Ammon's horn (tissue), 1 donor: ENCODE results near the gene LHX5.

ENCODE experiments used
- DNase-seq: peaks from one replicate; pipeline ENCODE4 v3.0.0-alpha.2; 2016; ENCODE audit warnings: low spot score

The LHX5 gene

DNA sequence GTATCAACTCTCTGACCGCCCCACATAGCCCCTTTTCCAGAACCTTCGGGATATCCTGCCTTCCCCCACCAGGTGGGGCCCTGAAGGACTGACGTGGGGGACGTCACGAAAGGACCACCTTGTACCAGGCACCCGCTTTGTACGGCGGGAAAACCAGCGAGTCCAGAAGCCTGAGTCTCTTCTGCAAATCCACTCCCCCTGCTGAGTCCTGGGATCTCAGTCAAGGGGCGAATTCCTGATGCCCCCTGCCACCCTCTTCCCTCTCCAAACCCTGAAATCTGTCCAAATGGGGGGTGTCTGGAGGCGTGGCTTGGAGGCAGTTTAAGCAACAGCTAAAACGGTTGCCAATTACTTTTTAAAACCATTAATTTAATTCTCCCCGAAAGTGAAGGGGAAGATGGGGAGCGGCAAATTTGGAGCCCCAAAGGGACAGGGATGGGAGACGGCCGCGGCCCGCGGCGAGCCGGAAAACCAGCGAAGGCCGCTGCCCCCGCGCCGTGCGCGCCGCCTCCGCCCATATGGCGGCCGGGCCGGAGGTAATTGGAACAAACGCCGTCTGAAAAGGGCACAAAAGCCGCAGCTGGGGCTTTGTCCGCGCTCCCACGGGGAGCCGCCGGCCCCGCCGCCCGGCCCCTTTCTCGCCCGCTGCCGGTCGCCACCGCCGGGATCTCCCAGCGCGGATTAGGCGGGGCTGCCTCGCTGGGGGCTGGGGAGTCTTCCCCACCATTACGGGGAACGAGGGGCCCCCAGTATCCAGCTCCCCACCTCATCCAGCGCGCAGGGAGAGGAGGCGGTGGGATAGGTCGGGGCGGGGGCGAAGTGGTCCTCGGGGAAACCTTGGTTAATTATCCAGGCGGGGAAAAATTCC lies 6.6 kb downstream of the LHX5 start:
- no peak for DNase-seq

DNA sequence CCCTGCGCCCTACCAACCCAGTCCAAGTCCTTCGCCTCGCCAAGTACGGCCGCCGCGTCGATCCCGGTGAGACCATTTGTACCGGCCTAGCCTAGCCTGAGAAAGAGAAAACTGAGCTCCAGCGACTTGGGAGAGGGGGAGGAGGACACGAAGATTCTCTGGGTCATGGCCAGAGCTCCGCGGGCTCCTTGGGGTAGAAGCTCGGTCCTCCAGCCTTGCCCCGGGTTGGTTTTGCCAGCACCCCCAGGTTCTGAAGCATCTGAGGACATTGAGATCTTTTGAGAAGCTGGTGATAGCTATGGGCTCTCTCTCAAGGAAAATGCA lies 7.3 kb downstream of the LHX5 start:
- DNase-seq, result no peak

DNA sequence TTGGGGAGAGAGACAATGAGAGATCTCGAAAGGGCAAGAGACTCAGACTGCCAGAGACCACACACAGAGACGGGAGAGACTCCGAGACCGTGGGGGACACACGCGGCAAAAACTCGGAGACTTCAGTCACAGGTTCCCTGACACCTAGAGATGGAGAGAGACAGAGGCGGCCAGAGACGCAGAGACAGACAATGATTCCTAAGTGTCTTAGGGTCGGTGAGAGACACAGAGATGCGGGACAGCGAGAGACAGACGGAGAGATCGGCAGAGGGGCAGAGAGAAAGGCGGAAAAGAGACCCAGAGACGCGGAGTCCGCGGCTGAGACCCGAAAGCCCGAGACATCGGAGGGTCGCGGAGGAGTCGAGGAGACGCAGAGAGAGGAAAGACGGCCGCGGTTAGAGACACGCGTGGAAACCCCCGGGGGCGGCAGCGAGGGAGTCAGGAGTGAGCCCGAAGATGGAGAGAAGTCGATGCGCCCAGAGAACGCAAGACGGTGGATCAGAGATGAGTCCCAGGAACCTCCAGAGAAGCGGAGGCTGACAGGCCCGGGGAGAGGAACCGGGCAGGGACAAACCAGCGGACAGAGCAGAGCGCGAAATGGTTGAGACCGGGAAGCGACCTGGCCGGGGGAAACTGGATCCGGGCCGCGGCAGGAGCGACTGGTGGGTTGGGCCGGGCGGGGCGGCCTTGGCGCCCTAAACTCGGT lies 7.8 kb downstream of the LHX5 start:
- no peak for DNase-seq

DNA sequence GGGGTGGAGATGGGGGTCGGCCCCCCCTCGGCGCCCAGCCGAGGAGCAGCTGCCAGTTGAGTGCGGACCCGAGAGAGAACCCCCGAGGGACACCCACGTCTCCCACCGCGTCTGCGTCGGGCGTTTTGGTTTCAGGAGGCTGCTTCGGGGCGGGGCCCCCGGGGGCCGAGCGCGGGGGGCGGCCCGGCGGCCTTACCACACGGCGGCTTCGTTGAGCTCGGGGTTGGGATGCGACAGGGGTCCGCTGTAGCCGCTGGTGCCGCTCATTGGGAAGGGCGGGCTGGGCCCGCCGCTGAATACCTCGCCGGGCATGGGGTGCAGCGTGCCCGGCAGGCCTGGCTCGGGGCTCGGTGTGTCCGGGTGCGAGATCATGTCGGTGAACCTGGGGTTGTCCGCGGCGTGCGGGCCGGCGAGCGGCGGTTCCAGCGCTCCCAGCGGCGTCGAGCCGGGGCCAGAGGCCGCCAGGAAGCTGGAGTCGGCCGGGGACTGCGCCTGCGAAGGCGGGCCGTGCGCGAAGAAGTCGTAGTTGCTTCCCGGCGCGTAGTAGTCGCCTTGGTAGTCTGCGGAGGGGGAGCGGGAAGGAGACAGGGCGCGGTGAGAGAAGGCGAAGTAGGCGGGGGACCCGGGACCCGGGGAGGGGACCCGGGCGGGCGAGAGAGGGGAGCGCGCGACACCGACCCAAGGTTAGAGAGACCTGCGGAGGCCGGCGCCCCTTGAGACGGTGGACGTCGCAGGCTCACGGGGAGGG lies 8.5 kb downstream of the LHX5 start:
- no peak for DNase-seq

DNA sequence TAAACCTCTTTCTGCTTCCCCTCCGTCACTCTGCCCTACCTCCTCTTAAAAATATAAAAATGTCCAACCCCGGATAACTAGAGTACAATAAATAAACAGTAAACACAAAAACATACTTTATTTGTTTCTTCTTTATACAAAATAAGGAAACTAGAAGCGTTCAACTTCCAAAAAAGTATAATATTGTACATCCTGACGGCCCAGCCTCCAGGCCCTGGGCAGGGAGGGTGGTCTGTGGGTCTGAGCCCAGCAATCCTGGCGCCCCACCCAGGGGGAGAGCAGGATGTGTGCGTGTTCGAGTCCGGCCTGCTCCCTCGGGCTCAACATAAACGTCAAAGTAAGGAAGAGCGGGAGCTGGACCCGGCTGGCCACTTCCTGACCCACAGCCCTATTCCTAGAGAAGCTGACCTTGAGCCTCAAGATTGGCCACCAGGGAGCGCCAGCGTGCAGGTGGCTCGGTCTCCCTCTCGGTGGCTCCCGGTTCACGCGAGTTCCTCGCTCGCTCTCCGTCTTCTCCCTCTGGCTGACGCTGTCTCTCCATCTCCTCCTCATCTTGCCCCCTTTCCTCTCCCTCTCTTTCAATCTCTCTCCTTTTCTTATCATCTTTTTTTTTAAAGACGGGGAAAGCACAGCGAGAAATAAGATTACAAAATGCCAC lies 9.4 kb downstream of the LHX5 start:
- DNase-seq, result peak; percentile 82

DNA sequence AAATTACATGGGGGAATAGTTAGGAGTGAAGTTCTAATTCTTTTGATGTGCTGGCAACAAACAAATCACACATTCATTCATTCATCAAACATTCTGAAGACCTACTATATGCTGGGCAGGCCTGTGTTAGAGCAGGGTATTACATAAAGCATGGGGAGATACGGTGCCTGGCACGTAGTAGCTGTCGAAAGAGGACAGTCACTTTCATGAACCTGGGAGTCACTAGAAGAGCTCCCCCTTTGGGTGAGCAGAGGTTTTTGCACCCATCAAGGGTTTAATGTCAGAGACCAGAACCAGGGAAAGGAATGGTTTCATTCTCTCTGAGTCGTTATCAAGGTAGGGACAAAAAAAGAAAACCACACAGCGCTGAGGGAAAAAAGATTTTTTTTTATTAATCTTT lies 10.0 kb downstream of the LHX5 start:
- no peak for DNase-seq

DNA sequence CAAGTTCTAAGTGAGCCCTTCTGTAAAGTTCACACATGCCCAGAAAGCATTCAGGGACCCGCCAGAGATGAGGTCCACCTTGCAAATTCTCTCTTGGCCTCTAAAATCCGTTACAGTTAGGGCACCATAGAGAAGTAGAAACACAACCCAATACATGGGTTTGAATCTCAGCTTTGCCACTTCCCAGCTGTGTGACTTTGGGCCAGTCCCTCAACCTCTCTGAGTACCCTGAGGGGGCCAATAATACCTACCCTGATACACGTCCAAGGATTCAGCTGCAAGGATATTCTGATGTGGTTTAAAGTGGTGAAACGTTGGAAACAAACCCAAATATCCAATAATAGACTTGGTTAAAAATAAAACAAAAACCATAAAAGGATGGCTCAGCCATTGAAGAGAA lies 11.7 kb downstream of the LHX5 start:
- no peak for DNase-seq

DNA sequence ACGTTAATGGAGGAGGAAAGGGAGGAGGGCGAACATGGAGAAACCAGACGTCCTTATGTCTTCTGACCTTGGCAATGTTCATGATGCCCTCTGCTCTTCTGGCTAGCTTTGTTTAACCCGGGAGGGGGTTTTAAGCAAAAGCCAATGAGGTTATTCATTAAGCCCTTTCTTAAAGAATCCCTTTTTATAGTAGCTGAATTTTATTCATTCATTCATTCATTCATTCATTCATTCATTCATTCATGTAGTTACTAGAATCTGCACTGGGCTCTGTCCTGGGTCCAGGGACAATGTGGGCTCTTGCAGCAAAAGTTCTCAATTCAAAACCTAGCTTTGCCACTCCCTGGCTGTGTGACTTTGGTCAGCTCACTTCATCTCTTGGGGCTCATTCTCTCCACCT lies 14.0 kb downstream of the LHX5 start:
- no peak for DNase-seq

DNA sequence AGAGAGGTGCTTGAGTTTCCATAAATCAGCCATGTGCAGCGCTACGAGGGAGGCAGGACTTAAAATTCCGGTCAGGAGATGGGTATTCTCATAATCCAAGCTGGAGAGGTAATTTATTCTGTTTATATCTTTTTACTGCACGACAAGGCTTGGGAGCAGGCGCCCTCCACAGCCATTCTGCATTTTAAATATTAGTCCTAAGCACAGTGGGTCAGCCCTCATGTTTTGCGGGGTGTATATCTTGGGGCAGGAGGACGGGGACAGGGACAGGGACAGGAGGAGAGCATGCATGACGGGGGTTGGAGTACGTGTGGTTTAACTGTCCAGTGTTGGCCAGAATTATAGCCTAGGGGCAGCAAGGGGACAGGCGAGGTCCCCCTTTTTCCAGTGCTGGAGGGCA lies 14.5 kb downstream of the LHX5 start:
- no peak for DNase-seq

DNA sequence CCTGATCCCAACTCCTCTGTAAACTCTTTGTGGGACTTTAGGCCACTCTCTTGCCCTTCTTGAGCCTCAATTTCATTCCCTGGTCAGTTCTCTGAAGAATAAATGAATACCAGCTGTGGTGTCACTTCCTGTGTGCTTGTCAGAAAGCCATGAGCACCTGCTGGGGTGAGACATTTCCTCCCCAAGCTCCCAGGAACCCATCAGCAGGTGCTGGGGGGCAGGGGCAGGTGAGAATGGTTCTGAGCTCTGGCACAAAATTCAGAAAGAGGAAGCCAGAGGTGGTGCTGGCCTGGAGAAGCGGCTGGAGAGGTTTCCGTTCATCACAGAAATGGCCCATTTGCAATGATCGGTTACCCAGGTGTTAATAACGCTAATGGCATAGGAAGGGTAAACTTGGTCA lies 14.9 kb downstream of the LHX5 start:
- DNase-seq, result no peak

DNA sequence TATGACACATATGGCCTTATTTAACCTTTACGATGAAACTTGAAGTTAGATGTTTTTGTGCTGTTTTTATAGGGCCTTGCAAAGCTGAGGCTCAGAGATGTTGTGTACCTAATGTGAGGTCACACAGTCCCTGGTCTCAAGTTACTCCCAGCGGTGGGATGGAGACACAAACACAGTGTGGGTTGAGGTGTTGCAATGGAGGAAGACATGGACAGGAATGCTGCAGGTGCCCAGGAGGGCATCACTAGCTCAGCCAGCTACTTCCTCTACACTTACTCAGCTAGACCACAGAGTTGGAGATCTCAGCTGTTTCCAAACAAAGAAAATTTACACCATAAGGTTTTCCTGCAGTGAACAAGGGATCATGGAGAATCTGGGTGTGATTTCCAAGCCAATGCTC lies 15.5 kb downstream of the LHX5 start:
- no peak for DNase-seq

DNA sequence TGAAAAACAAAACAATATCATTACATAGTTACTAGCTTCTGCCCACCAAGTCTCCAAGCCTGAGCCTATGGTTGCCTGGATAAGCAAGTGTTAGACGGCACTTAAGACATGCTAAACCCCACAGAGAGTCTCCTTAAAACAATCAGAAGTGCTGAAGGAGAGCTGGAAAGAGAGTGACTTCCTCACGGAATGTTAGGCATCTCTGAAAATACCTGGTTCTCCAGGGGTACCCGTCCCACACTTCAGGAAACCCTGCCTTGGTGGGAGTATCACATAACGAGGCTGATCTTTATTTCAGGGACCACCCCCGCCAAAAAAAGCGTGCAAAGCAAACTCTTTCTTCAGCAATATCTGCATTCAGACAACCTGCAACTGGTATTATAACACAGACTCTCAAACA lies 18.3 kb downstream of the LHX5 start:
- DNase-seq, result no peak

DNA sequence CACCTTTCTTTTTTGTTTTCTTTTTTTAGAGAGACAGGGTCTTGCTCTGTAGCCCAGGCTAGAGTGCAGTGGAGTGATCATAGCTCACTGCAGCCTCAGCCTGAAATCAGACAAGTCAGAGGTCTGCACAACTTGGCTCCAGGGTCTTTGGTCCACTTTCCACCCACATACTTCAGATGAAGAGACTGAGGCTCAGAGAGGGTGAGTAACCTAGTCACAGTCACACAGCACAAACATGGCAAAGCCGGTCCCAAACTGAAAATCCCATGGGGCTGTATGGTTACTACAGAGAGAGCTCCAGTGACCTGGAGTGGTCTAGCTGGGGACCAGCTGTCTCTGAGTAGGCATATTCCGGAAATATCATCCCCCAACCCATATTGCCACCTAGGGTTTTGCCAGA lies 19.2 kb downstream of the LHX5 start:
- no peak for DNase-seq

DNA sequence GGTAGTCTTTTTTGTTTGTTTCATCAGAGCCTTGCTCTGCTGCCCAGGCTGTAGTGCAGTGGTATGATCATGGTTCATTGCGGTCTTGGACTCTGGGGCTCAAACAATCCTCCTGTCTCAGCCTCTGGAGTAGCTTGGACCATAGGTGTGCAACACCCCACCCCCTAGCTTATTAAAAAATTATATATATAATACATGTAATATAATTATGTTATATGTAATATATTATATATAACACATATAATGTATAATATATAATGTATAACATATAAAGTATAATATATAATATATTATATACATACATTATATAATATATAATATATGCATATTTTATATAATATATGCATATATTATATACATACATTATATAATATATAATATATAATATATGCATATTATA lies 21.8 kb downstream of the LHX5 start:
- no peak for DNase-seq

DNA sequence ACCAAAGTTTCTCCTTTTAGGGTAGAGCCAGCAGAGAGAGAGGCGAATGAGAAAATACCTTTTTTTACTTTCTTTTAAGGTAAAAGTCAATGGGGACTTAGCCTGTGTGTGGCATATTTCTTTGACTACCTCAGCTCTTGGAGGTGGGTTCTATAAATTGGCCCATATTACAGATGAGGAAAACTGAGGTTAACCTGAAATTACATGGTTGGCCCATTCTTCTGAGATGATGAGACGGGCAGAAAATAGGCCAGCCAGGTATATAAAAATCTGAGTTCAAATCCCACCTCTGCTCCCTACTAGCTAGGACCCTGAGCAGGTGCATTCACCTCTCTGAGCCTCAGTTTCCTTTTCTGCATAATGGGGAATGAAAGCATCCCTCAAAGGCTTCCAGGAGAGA lies 22.4 kb downstream of the LHX5 start:
- DNase-seq, result no peak

DNA sequence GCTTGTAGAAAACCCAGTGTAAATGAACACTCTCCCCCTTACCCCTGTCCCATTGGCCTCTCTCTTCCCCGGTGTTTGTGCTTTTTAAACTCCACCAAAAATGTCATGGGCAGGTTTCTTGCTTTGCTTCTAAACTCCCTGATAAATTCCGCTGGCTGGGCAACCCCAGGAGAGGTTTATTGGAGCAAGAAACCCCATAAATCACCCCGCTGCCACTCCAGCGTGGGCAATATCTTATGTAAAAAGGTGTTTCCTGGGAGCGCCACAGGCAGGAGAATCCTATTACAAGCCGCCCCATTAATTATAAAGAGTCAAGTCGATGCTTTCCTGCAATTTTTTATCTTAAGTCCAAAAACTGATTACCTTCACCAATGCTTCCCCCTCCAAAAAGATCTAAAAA lies 22.8 kb downstream of the LHX5 start:
- no peak for DNase-seq

DNA sequence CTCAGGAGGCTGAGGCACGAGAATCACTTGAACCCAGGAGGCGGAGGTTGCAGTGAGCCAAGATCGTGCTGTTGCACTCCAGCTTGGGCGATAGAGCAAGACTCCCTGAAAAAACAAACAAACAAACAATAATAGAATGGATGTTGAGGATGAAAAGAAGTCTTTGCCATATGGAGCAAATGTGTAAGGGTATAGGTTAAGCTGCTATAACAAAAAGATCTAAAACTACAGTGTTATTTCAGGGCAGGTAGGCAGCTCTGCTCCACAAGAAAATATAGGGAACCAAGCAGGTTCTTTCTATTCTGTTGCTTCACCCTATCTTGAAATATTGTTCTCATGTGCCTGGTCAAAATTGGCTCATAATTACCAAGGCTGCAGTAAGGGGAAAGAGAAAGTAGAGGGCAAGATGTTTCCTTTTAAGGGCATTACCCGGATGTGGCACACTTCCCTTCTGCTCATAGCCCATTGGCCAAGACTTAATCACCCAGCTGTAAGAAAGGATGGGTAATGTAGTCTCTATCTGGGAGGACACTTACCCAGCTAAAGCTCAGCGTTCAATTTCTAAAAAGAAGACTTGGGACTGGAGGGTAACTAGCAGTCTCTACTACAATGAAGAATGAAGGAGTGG lies 26.0 kb downstream of the LHX5 start:
- DNase-seq, result no peak

DNA sequence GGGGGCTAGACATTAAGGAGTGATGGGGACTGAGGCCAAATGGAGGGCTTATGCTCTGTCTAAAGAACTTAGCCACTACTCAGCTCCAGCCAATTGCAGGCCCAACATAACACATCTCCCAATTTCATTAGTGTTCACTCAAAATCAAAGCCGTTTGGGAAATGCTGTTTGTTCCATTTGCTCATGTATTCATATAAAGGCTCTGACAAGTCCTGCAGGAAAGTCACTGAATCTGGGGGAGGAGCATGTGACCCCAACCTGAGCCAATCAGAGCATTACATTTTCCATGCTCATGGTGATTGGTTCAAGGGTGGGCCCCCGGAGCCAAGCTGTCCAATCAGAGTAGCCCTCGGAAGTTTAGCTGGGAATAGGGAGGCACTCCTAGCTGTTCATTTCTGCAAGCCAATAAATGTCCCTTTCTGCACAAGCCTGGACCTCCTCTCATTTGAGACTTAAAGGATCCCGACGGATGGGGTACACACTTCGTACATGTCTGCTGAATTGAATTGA lies 28.6 kb downstream of the LHX5 start:
- no peak for DNase-seq

DNA sequence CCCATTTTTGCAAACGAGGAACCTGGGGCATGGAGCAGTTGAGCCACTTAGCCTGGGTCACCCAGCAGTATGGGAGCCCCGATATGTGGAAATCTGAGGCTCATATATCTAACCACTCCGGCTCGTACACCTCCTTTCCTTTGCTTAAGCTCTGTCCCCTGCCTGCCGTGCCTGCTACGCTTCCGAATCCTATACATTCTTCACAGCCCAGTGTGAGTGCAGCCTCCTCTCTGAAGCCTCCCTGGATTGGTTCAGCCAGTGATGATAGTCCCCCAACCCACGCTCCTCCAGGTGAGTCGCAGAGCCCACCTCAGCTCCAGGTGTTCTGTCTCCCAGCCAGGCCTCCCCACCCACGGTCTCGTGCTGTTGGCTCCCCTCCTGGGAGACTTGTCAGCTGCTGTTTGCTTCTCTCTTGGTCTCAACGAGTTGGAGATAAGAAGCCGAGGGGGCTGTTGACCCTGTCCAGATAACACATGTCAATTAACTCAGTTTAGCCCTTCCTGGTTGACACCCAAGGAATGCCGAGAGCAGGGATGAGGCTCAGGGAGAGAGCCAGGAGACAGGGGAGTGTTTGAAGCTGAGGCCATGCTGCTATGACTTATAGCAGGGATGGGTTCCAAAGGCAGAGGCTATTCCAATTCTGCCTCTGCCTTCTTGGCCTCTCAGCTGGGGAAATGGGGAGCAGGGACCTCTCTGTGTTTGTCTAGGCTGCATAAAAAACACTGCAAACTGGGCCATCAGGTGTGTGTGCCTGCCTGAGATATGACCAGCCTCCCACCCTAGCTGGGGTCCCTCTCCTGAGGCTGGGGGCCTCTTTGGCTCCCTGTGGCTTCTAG lies 30.5 kb downstream of the LHX5 start:
- DNase-seq, result no peak

DNA sequence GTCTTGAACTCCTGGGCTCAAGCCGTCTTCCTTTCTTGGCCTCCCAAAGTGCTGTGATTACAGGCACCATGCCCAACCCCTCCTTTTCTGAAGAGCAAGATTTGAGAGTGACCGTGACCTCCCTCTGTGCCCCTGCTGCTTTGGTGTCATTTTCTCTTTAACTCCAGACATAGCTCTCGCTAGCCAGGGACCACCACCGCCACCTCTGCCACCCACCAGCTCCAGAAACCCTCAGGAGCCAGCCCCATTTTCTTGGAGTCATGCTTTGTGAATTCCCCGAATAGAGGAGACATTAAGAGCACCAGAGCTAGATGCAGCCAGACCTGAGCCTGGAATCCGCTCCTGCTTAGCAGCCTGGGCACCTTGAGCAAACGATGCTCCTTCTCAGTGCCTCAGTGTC lies 31.3 kb downstream of the LHX5 start:
- no peak for DNase-seq

DNA sequence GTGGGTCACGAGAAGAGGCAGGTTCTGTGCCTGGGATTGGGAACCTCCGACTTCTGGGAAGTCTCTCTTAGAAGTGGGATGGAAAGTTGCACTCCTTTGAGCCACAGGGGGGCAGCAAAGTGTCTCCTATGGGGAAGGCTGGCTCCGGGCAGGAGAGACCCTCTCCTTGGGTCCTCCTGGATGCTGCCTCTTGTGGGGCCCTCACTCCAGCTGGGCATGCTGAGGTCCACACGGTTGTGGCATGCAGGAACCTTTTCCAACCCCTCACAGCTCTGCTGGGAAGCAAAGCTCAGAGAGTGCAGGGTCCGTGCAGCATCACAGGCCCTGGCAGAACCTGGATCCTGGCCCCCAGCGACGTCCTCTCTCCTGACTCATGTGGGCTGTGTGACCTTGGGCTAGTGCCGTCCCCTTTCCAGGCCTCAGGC lies 32.1 kb downstream of the LHX5 start:
- peak; percentile 39 for DNase-seq
